Large intestine (tissue), 3 donors: ENCODE results near the gene RPL13A. TPM values are rescaled to one million over a fixed set of nuclear protein-coding genes. Genes with fewer than 3 reads are reported as not detected.

Experiments
- DNase-seq, 2 donors: peaks; one replicate each; pipeline versions ENCODE4 v3.0.0 to v3.0.0-alpha.2; 2013
- H3K27ac ChIP-seq: one replicate; pipeline ENCODE4 v1.5.1; 2013; ENCODE audit warnings: low read length
- H3K27me3 ChIP-seq: 2 replicates; pipeline ENCODE4 v1.6.1; 2013; ENCODE audit warnings: low read length; ENCODE audit not compliant: control insufficient read depth, insufficient read depth
- H3K36me3 ChIP-seq: 2 replicates; pipeline ENCODE4 v1.6.1; 2013; ENCODE audit warnings: low read length; ENCODE audit not compliant: control insufficient read depth, insufficient read depth
- H3K4me1 ChIP-seq: one replicate; pipeline ENCODE4 v1.6.1; 2013; ENCODE audit warnings: low read length; ENCODE audit not compliant: control insufficient read depth, insufficient read depth
- H3K4me3 ChIP-seq: one replicate; pipeline ENCODE4 v1.5.1; 2013; ENCODE audit warnings: low read length
- H3K9me3 ChIP-seq: one replicate; pipeline ENCODE4 v1.6.1; 2013; ENCODE audit warnings: mild to moderate bottlenecking, low read depth, low read length, moderate library complexity; ENCODE audit not compliant: control insufficient read depth
- WGBS: methylation state at CpG from one replicate; pipeline ENCODE4 v1.1.5; 2013; ENCODE audit warnings: low lambda C conversion rate; ENCODE audit not compliant: insufficient coverage; 5-methylcytosine and 5-hydroxymethylcytosine counted together
- polyA plus RNA-seq: library from polyadenylated mRNA; unstranded; fragments of 120-200 nt; gene quantifications from one replicate; pipeline ENCODE4 v1.2.1, GENCODE V29; 2013

RPL13A gene
- polyA plus RNA-seq, 1 donor, result 3,839 TPM

- no CpG with 5 or more reads among the region's 25 CpGs for WGBS
- H3K27ac ChIP-seq, result peak overlapping the region; percentile 7
- peak overlapping the region; percentile 35 for H3K4me3 ChIP-seq
Measured at GRCh38 chr19:49528211-49528771, 40.9 kb downstream of the RPL13A start.

DNA sequence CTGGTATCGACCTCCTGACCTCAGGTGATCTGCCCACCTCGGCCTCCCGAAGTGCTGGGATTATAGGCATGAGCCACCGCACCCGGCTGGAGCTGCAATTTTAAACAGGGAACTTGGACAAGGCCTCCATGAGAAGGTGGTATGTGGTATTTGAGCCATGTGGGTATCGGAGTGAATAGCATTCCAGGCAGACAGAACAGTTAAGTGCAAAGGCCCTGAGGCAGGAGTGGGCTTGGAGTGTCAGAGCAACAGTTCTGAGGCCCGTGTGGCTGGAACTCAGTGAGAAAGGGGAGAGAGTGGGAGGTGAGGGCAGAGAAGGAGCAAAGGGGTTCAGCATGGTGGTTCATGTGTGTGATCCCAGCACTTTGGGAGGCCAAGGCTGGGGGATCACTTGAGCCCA, 43.3 kb downstream of the RPL13A start:
- Histone ChIP-seq H3K4me1 (peaks cover 27% of the 10 kb centered on the region), H3K36me3 (peaks cover 47% of the 10 kb centered on the region), H3K27me3 (no peaks in the 10 kb centered on the region), H3K27ac (no peak overlapping the region), H3K9me3 (peaks cover 2% of the 10 kb centered on the region), H3K4me3 (no peak overlapping the region)
- DNase-seq, result no peak
- WGBS, result no CpG with 5 or more reads among the region's 7 CpGs

More at GRCh38 chr19:49528211-49528771, 40.9 kb downstream of the RPL13A start:
- H3K27me3 ChIP-seq, result no peaks in the 10 kb centered on the region
- peaks cover 4% of the 10 kb centered on the region for H3K9me3 ChIP-seq
- no peak for DNase-seq
- peaks cover 52% of the 10 kb centered on the region for H3K36me3 ChIP-seq
- peaks cover 15% of the 10 kb centered on the region for H3K4me1 ChIP-seq

DNA sequence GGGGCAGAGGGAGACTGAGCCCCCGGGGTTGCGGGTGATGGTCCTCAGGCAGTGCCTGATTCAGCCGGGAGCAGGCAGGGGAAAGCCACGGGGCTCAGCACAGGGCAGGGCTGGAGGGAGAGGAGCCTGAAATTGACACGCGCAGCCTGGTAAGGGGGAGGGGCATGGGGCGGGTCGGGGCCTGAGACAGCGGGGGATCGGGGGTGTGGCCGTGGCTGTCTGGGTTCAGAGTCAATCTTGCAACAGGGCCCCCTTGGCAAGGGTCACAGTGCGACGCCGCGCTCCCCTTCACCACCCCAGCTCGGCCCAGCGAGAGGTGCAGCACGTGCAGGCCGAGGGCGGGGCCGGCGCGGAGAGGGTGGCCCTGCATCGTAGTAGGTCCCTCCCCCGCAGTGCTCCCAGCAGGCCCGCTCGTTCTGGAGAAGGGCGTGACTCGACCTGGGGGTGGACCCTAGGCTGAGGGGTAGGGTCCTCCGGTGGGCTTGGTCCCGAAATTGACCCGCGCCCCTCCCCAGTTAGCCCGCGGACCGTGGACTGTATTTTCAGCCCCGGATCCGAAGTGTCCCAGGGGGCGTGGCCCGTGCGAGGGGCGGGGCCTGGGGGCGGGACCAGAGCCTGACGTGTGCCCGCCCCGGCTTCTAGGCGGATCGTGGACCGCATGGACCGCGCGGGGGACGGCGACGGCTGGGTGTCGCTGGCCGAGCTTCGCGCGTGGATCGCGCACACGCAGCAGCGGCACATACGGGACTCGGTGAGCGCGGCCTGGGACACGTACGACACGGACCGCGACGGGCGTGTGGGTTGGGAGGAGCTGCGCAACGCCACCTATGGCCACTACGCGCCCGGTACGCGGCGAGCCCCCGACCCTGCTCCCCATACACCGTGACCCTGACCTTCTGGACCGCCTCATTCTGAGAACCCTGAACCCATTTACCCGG, 46.4 kb downstream of the RPL13A start:
- peak overlapping the region; percentile 95 for H3K27ac ChIP-seq
- H3K36me3 ChIP-seq, result peaks cover 56% of the 10 kb centered on the region
- H3K4me3 ChIP-seq, result peak overlapping the region; percentile 61
- H3K9me3 ChIP-seq, result no peaks in the 10 kb centered on the region
- peaks cover 20% of the 10 kb centered on the region for H3K4me1 ChIP-seq
- no peaks in the 10 kb centered on the region for H3K27me3 ChIP-seq
- peak; percentile 95 to 99 for DNase-seq
- no CpG with 5 or more reads among the region's 87 CpGs for WGBS

GRCh38 chr19:49534632-49535385, 47.4 kb downstream of the RPL13A start:
- DNase-seq, result no peak
- H3K4me3 ChIP-seq, result no peak overlapping the region
- peaks cover 20% of the 10 kb centered on the region for H3K4me1 ChIP-seq
- no peaks in the 10 kb centered on the region for H3K9me3 ChIP-seq
- H3K27me3 ChIP-seq, result no peaks in the 10 kb centered on the region
- WGBS, result no CpG with 5 or more reads among the region's 8 CpGs
- H3K27ac ChIP-seq, result no peak overlapping the region
- peaks cover 58% of the 10 kb centered on the region for H3K36me3 ChIP-seq

DNA sequence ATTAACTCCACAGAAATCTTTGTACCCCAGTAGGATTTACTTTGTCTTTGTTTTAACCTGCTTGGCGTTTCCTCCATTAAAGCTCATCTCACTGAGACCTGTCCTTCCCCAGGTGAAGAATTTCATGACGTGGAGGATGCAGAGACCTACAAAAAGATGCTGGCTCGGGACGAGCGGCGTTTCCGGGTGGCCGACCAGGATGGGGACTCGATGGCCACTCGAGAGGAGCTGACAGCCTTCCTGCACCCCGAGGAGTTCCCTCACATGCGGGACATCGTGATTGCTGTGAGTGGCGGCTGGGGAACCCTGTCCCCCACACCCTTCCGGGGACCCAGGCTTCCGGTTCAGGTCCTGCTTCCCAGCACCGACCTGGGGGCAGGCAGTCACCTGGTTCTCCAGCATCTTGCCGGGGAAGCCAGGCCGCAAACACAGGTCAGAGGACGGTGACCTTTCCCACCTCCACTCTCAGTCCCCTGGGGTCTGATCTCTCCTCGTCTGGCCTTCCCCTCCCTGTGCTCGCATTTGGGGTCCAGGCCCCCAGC, 49.6 kb downstream of the RPL13A start:
- H3K9me3 ChIP-seq, result no peaks in the 10 kb centered on the region
- H3K4me1 ChIP-seq, result peaks cover 20% of the 10 kb centered on the region
- no peak for DNase-seq
- WGBS, result 60% methylated on average over 1 of the region's 22 CpGs
- no peak overlapping the region for H3K4me3 ChIP-seq
- no peak overlapping the region for H3K27ac ChIP-seq
- peaks cover 64% of the 10 kb centered on the region for H3K36me3 ChIP-seq
- H3K27me3 ChIP-seq, result no peaks in the 10 kb centered on the region

DNA sequence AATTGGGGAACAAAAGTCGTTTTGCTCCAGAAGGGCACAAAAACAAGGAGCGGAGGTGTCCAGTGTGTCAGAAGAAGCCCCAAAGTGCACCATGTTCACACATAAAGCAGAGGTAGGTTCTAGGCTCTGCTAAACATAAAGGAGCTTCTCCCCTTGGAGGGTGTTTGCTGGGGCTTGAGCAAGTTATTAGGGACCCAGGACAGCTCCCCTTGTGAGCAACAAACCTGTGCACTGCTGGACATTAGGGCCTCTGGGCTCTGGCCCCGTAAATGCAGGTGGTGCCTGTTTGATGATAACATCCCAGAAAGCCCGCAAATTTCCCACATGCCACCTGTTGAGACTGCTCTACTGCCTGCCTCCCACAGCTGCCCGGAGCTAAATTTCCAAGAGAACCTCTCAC, 51.2 kb downstream of the RPL13A start:
- H3K4me3 ChIP-seq, result no peak overlapping the region
- no peak for DNase-seq
- no peaks in the 10 kb centered on the region for H3K27me3 ChIP-seq
- peaks cover 11% of the 10 kb centered on the region for H3K4me1 ChIP-seq
- no peak overlapping the region for H3K27ac ChIP-seq
- peaks cover 74% of the 10 kb centered on the region for H3K36me3 ChIP-seq
- no CpG with 5 or more reads among the region's 5 CpGs for WGBS
- no peaks in the 10 kb centered on the region for H3K9me3 ChIP-seq

- WGBS, result 100% methylated on average over 1 of the region's 13 CpGs
- no peaks in the 10 kb centered on the region for H3K9me3 ChIP-seq
- H3K4me3 ChIP-seq, result no peak overlapping the region
- peaks cover 74% of the 10 kb centered on the region for H3K36me3 ChIP-seq
- H3K4me1 ChIP-seq, result peaks cover 9% of the 10 kb centered on the region
- H3K27ac ChIP-seq, result no peak overlapping the region
- no peaks in the 10 kb centered on the region for H3K27me3 ChIP-seq
- DNase-seq, result no peak
Measured at GRCh38 chr19:49539192-49539952, 52.0 kb downstream of the RPL13A start.

Other genes with a start within 250 kb of the RPL13A start
- gene SLC6A16, start 162.4 kb upstream of the RPL13A start, polyA plus RNA-seq, result 0.61 TPM
- gene CD37, start 152.2 kb upstream of the RPL13A start, polyA plus RNA-seq, result 5.9 TPM
- 17.2 TPM for gene TEAD2, start 125.2 kb upstream of the RPL13A start, polyA plus RNA-seq
- gene DKKL1, start 123.7 kb upstream of the RPL13A start, polyA plus RNA-seq, result 0.91 TPM
- gene KASH5, start 99.4 kb upstream of the RPL13A start, polyA plus RNA-seq, result not detected
- not detected for gene PTH2, start 64.2 kb upstream of the RPL13A start, polyA plus RNA-seq
- not detected for gene GFY, start 62.2 kb upstream of the RPL13A start, polyA plus RNA-seq
- 0.19 TPM for gene SLC17A7, start 46.1 kb upstream of the RPL13A start, polyA plus RNA-seq
- 80.8 TPM for gene PIH1D1, start 35.8 kb upstream of the RPL13A start, polyA plus RNA-seq
- gene ALDH16A1, start 34.4 kb upstream of the RPL13A start, polyA plus RNA-seq, result 27.5 TPM
- 6.6 TPM for gene FLT3LG, start 13.4 kb upstream of the RPL13A start, polyA plus RNA-seq
- 3,330 TPM for gene RPS11, start 8.8 kb downstream of the RPL13A start, polyA plus RNA-seq
- 510 TPM for gene FCGRT, start 25.1 kb downstream of the RPL13A start, polyA plus RNA-seq
- gene RCN3, start 40.4 kb downstream of the RPL13A start, polyA plus RNA-seq, result 59.7 TPM
- gene NOSIP, start 92.9 kb downstream of the RPL13A start, polyA plus RNA-seq, result 51.3 TPM
- gene PRRG2, start 93.7 kb downstream of the RPL13A start, polyA plus RNA-seq, result 11.4 TPM
- gene PRR12, start 103.6 kb downstream of the RPL13A start, polyA plus RNA-seq, result 19.1 TPM
- 36.8 TPM for gene RRAS, start 152.5 kb downstream of the RPL13A start, polyA plus RNA-seq
- 35.4 TPM for gene SCAF1, start 154.6 kb downstream of the RPL13A start, polyA plus RNA-seq
- 95.2 TPM for gene IRF3, start 178.2 kb downstream of the RPL13A start, polyA plus RNA-seq
- gene BCL2L12, start 178.3 kb downstream of the RPL13A start, polyA plus RNA-seq, result 22.4 TPM
- 125 TPM for gene PRMT1, start 189.7 kb downstream of the RPL13A start, polyA plus RNA-seq
- gene ADM5, start 202.0 kb downstream of the RPL13A start, polyA plus RNA-seq, result 1.4 TPM
- 7.4 TPM for gene CPT1C, start 203.5 kb downstream of the RPL13A start, polyA plus RNA-seq